HepG2 (cell line): ENCODE data around the gene FAM229A. TPM values are rescaled to one million over a fixed set of nuclear protein-coding genes. Genes with fewer than 3 reads are reported as not detected.

Experiments
- BCL6 ChIP-seq: IDR thresholded peaks from 2 replicates; pipeline ENCODE4 v1.6.1; 2016; ENCODE audit warnings: missing genetic modification reagents, missing compliant biosample characterization
- EED ChIP-seq: sonication (generic); formaldehyde crosslinking; IDR thresholded peaks from 2 replicates; pipeline ENCODE4 v1.5.0; 2020; ENCODE audit warnings: mild to moderate bottlenecking, missing genetic modification reagents
- ELF3 ChIP-seq: IDR thresholded peaks from 2 replicates; pipeline ENCODE4 v1.6.1; 2016; ENCODE audit warnings: missing genetic modification reagents, missing compliant biosample characterization
- GPN1 ChIP-seq: sonication (generic); formaldehyde crosslinking; IDR thresholded peaks from 2 replicates; pipeline ENCODE4 v1.5.1; 2020; ENCODE audit warnings: missing genetic modification reagents, borderline replicate concordance
- KDM5B ChIP-seq: sonication (generic); formaldehyde crosslinking; IDR thresholded peaks from 2 replicates; pipeline ENCODE4 v1.4.0; 2020; ENCODE audit warnings: missing genetic modification reagents, mild to moderate bottlenecking, borderline replicate concordance
- LCORL ChIP-seq, 2 experiments: fragments of 450-650 bp in 1 of 2; sonication (generic) in 1 of 2; formaldehyde crosslinking in 1 of 2; IDR thresholded peaks; 2 replicates each; pipeline versions ENCODE4 v1.5.0 to v1.6.1; 2017 to 2020; ENCODE audit warnings: antibody characterized with exemption in 1 of 2, missing genetic modification reagents in 1 of 2
- MBD4 ChIP-seq: IDR thresholded peaks from 2 replicates; pipeline ENCODE4 v1.6.1; 2012; ENCODE audit warnings: low read length, inconsistent platforms, borderline replicate concordance
- MTF2 ChIP-seq: sonication (generic); formaldehyde crosslinking; IDR thresholded peaks from 2 replicates; pipeline ENCODE4 v1.5.0; 2020; ENCODE audit warnings: missing genetic modification reagents, borderline replicate concordance
- MXI1 ChIP-seq: IDR thresholded peaks from 3 replicates; pipeline ENCODE4 v1.6.1; 2012; ENCODE audit warnings: low read depth, low read length, inconsistent platforms, borderline replicate concordance
- NCOA2 ChIP-seq: sonication (generic); formaldehyde crosslinking; IDR thresholded peaks from 2 replicates; pipeline ENCODE4 v1.8.0; 2022; ENCODE audit warnings: inconsistent platforms
- NR2F6 ChIP-seq, 2 experiments: IDR thresholded peaks; 2 replicates each; pipeline ENCODE4 v1.6.1; 2016; ENCODE audit warnings: antibody characterized with exemption in 1 of 2, mild to moderate bottlenecking in 1 of 2
- PRDM10 ChIP-seq: sonication (generic); formaldehyde crosslinking; IDR thresholded peaks from 2 replicates; pipeline ENCODE4 v1.4.0; 2020; ENCODE audit warnings: low read depth, missing genetic modification reagents
- RBM39 ChIP-seq: fragments of 200-400 bp; formaldehyde crosslinking; IDR thresholded peaks from one replicate; pipeline ENCODE4 v1.6.1; 2018; ENCODE audit warnings: antibody characterized with exemption, mild to moderate bottlenecking, low read depth, low read length; ENCODE audit not compliant: poor library complexity, severe bottlenecking
- SALL1 ChIP-seq: sonication (generic); formaldehyde crosslinking; IDR thresholded peaks from 2 replicates; pipeline ENCODE4 v1.8.0; 2022; ENCODE audit warnings: mild to moderate bottlenecking, missing genetic modification reagents
- SALL2 ChIP-seq: sonication (generic); formaldehyde crosslinking; IDR thresholded peaks from 2 replicates; pipeline ENCODE4 v1.8.1; 2023; ENCODE audit warnings: mild to moderate bottlenecking, missing genetic modification reagents, inconsistent platforms
- SOX13 ChIP-seq, 3 experiments: fragments of 450-650 bp in 1 of 3; sonication (generic) in 1 of 3; formaldehyde crosslinking in 1 of 3; IDR thresholded peaks in 2 of 3; conservative IDR thresholded peaks in 1 of 3; 2 replicates each; pipeline versions ENCODE4 v1.5.0 to v1.6.1; 2016 to 2020; ENCODE audit warnings: antibody characterized with exemption in 1 of 3, mild to moderate bottlenecking in 1 of 3, missing compliant biosample characterization in 1 of 3, missing genetic modification reagents in 1 of 3, moderate library complexity in 1 of 3
- SOX5 ChIP-seq: IDR thresholded peaks from 2 replicates; pipeline ENCODE4 v1.6.1; 2016; ENCODE audit warnings: borderline replicate concordance
- SP1 ChIP-seq, 2 experiments: fragments of 450-650 bp in 1 of 2; sonication (generic) in 1 of 2; formaldehyde crosslinking in 1 of 2; IDR thresholded peaks; 2 replicates each; pipeline versions ENCODE4 v1.4.0 to v1.6.1; 2016 to 2020; ENCODE audit warnings: missing genetic modification reagents in 1 of 2
- TFAP4 ChIP-seq: sonication (generic); IDR thresholded peaks from 2 replicates; pipeline ENCODE4 v1.6.1; 2016; ENCODE audit warnings: low read depth, borderline replicate concordance
- XRCC5 ChIP-seq: fragments of 200-400 bp; formaldehyde crosslinking; optimal IDR thresholded peaks from 2 replicates; pipeline ENCODE3; 2017; ENCODE audit warnings: mild to moderate bottlenecking, low read length
- ZNF225 ChIP-seq: sonication (generic); formaldehyde crosslinking; IDR thresholded peaks from 2 replicates; pipeline ENCODE4 v1.4.0; 2020; ENCODE audit warnings: mild to moderate bottlenecking, missing genetic modification reagents
- ZNF501 ChIP-seq: sonication (generic); formaldehyde crosslinking; IDR thresholded peaks from 2 replicates; pipeline ENCODE4 v1.5.1; 2020; ENCODE audit warnings: mild to moderate bottlenecking, moderate library complexity, missing genetic modification reagents
- ZNF598 ChIP-seq: sonication (generic); formaldehyde crosslinking; IDR thresholded peaks from 2 replicates; pipeline ENCODE4 v1.5.1; 2020; ENCODE audit warnings: mild to moderate bottlenecking, missing genetic modification reagents, borderline replicate concordance
- ZNF614 ChIP-seq: IDR thresholded peaks from 2 replicates; pipeline ENCODE4 v1.6.1; 2018; ENCODE audit warnings: missing biosample characterization, missing genetic modification reagents, inconsistent platforms, borderline replicate concordance
- ZNF850 ChIP-seq: sonication (generic); formaldehyde crosslinking; conservative IDR thresholded peaks from 2 replicates; pipeline ENCODE4 v1.9.0; 2021; ENCODE audit warnings: mild to moderate bottlenecking, missing genetic modification reagents
- polyA plus RNA-seq, 8 experiments: library from polyadenylated mRNA; depleted of rRNA in 3 of 8; stranded (reverse) in 7 of 8; unstranded in 1 of 8; fragments of >200 nt; fragmentation: Illumina TruSeq in 4 of 8; extraction: Trizol in 4 of 8; gene quantifications; 2 replicates each; pipeline versions ENCODE4 v1.2.1 to v1.2.3, GENCODE V29; 2011 to 2016; ENCODE audit warnings: low read depth in 4 of 8, missing spikeins in 1 of 8, mixed read lengths in 1 of 8; ENCODE audit not compliant: insufficient read depth in 1 of 8
- total RNA-seq, 5 experiments: library from RNA; depleted of rRNA; stranded (reverse); fragments of >200 nt; fragmentation: Illumina TruSeq; extraction: Trizol; gene quantifications; 2 replicates each; pipeline ENCODE4 v1.2.3, GENCODE V29; 2016; ENCODE audit warnings: low read depth in 1 of 5

Gene FAM229A
- total and polyA plus RNA-seq, 2 of the 13 experiments (the other 11 are each of a cell fraction or from before 2014, with no cell fraction given): 3.2 to 17.6 TPM

- TF ChIP-seq ZNF614 (no peak), MXI1 (no peak), SOX5 (CRISPR knock-in tag) (peak; percentile 80), MTF2 (0 out of 2 replicates have a peak, but pooled peaks have one; percentile 31), RBM39 (peak; percentile 32), XRCC5 (peak; percentile 61), ELF3 (CRISPR knock-in tag) (0 out of 2 replicates have a peak, but pooled peaks have one; percentile 13), EED (CRISPR knock-in tag) (peak; percentile 25; the same call in 1 of the 2 replicates), NR2F6 (IDR thresholded peaks at IDR 0.05) (no peak), NR2F6 (CRISPR knock-in tag; IDR thresholded peaks at IDR 0.05) (peak; percentile 40; the same call in 1 of the 2 replicates), ZNF225 (CRISPR knock-in tag) (no peak), GPN1 (CRISPR knock-in tag) (no peak), SP1 (IDR thresholded peaks at IDR 0.05) (no peak), SP1 (CRISPR knock-in tag; IDR thresholded peaks at IDR 0.05) (peak; percentile 47; the same call in 1 of the 2 replicates), SALL2 (0 out of 2 replicates have a peak, but pooled peaks have one; percentile 43), MBD4 (no peak), LCORL (IDR thresholded peaks at IDR 0.05) (no peak), LCORL (CRISPR knock-in tag; IDR thresholded peaks at IDR 0.05) (0 out of 2 replicates have a peak, but pooled peaks have one; percentile 25), PRDM10 (no peak), TFAP4 (peak; percentile 77; the same call in 1 of the 2 replicates), ZNF598 (no peak), ZNF850 (CRISPR knock-in tag) (no peak), SOX13 (IDR thresholded peaks at IDR 0.05) (no peak), SOX13 (CRISPR knock-in tag; conservative IDR thresholded peaks at IDR 0.05 in 1 of 2, IDR thresholded peaks at IDR 0.05 in 1 of 2) (peak in 1 of 2 experiments; percentile 89; a peak in 2 of 4 replicates), BCL6 (CRISPR knock-in tag) (no peak), ZNF501 (no peak; the same call in 1 of the 2 replicates), NCOA2 (peak; percentile 43; the same call in 1 of the 2 replicates), KDM5B (CRISPR knock-in tag) (0 out of 2 replicates have a peak, but pooled peaks have one; percentile 36), SALL1 (CRISPR knock-in tag) (0 out of 2 replicates have a peak, but pooled peaks have one; percentile 13)
Measured at GRCh38 chr1:32337855-32338636, 24.2 kb downstream of the FAM229A start (continued).
